ENCODE results near the gene CFAP77.

DNA sequence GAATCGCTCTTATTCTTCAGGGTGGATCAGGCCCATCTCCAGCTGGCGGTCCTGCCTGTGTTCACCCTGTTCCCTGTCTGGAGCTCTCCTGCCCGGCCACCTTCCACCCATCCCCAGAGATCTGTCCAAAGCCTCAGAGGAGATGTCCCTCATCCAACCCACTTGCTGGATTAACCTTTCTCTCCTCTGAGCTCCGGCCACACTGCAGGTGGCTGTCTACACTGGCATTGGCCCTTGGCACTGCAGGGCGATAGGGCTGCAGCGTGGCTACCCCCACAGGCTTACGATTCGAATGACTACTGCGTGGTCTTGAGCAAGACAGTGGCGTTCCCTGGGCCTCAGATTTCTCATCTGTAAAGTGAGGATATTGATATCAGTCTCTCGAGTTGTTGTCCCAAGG is 108.6 kb downstream of the CFAP77 start:
- TF ChIP-seq, protein P1, sequence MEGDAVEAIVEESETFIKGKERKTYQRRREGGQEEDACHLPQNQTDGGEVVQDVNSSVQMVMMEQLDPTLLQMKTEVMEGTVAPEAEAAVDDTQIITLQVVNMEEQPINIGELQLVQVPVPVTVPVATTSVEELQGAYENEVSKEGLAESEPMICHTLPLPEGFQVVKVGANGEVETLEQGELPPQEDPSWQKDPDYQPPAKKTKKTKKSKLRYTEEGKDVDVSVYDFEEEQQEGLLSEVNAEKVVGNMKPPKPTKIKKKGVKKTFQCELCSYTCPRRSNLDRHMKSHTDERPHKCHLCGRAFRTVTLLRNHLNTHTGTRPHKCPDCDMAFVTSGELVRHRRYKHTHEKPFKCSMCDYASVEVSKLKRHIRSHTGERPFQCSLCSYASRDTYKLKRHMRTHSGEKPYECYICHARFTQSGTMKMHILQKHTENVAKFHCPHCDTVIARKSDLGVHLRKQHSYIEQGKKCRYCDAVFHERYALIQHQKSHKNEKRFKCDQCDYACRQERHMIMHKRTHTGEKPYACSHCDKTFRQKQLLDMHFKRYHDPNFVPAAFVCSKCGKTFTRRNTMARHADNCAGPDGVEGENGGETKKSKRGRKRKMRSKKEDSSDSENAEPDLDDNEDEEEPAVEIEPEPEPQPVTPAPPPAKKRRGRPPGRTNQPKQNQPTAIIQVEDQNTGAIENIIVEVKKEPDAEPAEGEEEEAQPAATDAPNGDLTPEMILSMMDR (IDR thresholded peaks at IDR 0.05): no peak
- TF ChIP-seq POLR2AphosphoS5 (IDR thresholded peaks at IDR 0.05): no peak
- TF ChIP-seq EP300 (IDR thresholded peaks at IDR 0.05; ENCODE audit: low read depth): no peak
- TF ChIP-seq POLR2A (IDR thresholded peaks at IDR 0.05): no peak

Data from transverse colon (tissue), 4 donors.